NCI-H345 treated with DMSO at 0.1 percent for 48 hours (cell line): ENCODE results near the gene SCNN1G.
"Not testable (repeated sequence)": the region's sequence is repeated elsewhere in the genome, so short reads cannot be mapped to it uniquely, and the experiment has no call there.

Experiments used
- DNase-seq: peaks from one replicate; lab custom pipeline; 2025; ENCODE audit not compliant: unreplicated experiment; lab: John Stamatoyannopoulos, UW

The SCNN1G gene

GRCh38 chr16:23182679-23183542, at the start of gene SCNN1G:
TSS of gene SCNN1G (plus strand) at chr16:23182745. CDS start at chr16:23186272, 3,527 bp downstream.
- peak; percentile 43 for DNase-seq

- no peak for DNase-seq
Observed at GRCh38 chr16:23132775-23133463, 49.6 kb upstream of the SCNN1G start.

GRCh38 chr16:23134274-23134673, 48.3 kb upstream of the SCNN1G start:
- no peak for DNase-seq

- no peak for DNase-seq
Observed at GRCh38 chr16:23137256-23137655, 45.3 kb upstream of the SCNN1G start.

- DNase-seq = no peak
Observed at GRCh38 chr16:23137818-23138217, 44.7 kb upstream of the SCNN1G start.

- DNase-seq = no peak
Observed at GRCh38 chr16:23140107-23140506, 42.4 kb upstream of the SCNN1G start.

- no peak for DNase-seq
Observed at GRCh38 chr16:23141033-23141432, 41.5 kb upstream of the SCNN1G start.

GRCh38 chr16:23141500-23141899, 41.0 kb upstream of the SCNN1G start:
- no peak for DNase-seq

GRCh38 chr16:23141959-23142740, 40.4 kb upstream of the SCNN1G start:
- no peak for DNase-seq

GRCh38 chr16:23143391-23143790, 39.2 kb upstream of the SCNN1G start:
- no peak for DNase-seq

- DNase-seq = not testable (repeated sequence)
Observed at GRCh38 chr16:23144393-23144792, 38.2 kb upstream of the SCNN1G start.

- no peak for DNase-seq
Observed at GRCh38 chr16:23145186-23145585, 37.4 kb upstream of the SCNN1G start.

- no peak for DNase-seq
Observed at GRCh38 chr16:23145608-23146007, 36.9 kb upstream of the SCNN1G start.

GRCh38 chr16:23146877-23147601, 35.5 kb upstream of the SCNN1G start:
- DNase-seq = no peak

GRCh38 chr16:23147666-23148065, 34.9 kb upstream of the SCNN1G start:
- DNase-seq = no peak

- DNase-seq = no peak
Observed at GRCh38 chr16:23148166-23148512, 34.4 kb upstream of the SCNN1G start.

- peak; percentile 9 for DNase-seq
Observed at GRCh38 chr16:23148513-23149266, 33.9 kb upstream of the SCNN1G start.

GRCh38 chr16:23149267-23149992, 33.1 kb upstream of the SCNN1G start, which contains the start of gene USP31:
TSS of gene USP31 (minus strand) at chr16:23149452. CDS start at chr16:23149270, 182 bp downstream.
- DNase-seq = peak; percentile 89

GRCh38 chr16:23149993-23150364, 32.6 kb upstream of the SCNN1G start:
- DNase-seq = no peak
